ENCODE measurements around the gene YY1.

The YY1 gene

DNA sequence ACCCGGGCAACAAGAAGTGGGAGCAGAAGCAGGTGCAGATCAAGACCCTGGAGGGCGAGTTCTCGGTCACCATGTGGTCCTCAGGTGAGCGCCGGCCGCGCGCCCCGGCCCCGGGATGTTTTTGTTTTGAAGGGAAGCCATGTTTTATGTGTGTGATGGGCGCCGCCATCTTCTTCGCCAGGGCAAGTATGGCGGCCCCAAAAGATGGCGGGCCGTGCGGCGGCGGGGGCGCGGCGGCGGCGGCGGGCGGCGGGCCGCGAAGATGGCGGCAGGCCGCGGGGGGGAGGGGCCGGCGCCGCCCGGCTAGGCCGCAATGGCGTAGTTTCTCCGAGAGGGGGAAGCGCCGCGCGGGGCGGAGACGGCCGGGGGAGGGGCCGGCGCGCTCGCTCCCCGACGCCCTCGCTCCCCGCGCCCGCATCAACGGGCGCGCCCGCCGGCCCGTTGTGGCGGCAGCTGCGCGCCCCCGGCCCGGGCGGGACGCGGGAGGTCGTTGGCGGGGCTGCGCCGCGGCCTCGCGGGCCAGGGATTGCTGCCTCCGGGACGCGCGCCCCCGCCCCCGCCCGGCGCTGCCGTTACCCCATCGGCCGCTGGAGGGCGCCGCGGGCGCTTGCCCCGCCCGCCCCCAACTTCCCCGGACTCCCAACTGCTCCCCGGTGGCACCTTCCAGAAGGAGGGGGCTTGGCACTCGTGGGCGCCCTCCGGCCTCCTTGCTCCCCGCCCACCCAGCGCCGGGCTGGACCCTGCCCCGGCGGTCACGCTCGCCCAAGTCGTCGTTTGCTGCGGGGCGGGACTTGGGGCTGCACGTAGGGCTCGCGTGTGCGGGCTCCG lies 1.1 kb downstream of the YY1 start:
- DNase-seq (ENCODE audit: low spot score) = peak; percentile 95
- peak overlapping the region; percentile 97 to 98 for H3K27ac ChIP-seq
- TF ChIP-seq CTCF (IDR thresholded peaks at IDR 0.05) = peak; percentile 68
- H3K4me3 ChIP-seq = peak overlapping the region; percentile 94

DNA sequence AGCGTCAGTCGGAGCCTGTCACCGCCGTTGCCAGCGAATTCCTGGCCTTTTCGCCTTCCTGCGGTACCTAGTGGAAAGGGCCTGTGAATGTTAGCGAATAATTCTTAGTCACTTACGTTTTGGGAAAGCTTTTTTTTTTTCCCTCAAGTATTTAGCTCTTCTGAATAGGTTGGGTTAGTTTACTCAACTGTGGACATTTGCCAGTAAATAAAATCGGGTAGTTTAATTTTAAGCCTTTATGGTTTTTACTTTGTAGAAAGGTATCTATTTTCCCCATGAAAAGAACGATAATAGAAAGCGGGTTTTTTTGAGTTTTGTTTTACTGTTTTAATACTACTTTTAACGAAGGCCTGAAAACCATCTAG lies 1.7 kb downstream of the YY1 start:
- H3K4me3 ChIP-seq = peak overlapping the region; percentile 94
- DNase-seq (ENCODE audit: low spot score) = no peak
- peak overlapping the region; percentile 97 to 98 for H3K27ac ChIP-seq
- no peak for TF ChIP-seq CTCF (IDR thresholded peaks at IDR 0.05)

DNA sequence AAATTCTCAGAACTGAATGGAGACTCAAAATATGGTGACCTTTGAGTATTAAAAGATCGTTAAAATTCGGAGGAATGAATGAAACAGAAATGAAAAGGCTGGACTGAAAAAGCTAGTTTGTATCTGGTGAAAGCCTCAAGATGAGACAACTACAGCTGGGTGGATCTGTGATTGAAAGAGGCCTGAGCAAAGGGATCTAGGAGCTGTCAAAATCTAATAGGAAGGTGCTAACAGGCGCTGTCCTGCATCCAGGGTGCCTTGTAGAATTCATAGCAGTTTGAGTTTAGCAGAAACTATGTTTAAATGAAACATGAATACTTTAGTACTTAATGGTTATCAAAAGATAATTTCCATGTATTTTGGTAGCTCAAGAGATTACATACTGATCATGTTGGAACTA lies 2.3 kb downstream of the YY1 start:
- Histone ChIP-seq H3K27ac (peak overlapping the region; percentile 97 to 98), H3K4me3 (peak overlapping the region; percentile 94)
- DNase-seq (ENCODE audit: low spot score) = no peak
- TF ChIP-seq CTCF (IDR thresholded peaks at IDR 0.05) = no peak

DNA sequence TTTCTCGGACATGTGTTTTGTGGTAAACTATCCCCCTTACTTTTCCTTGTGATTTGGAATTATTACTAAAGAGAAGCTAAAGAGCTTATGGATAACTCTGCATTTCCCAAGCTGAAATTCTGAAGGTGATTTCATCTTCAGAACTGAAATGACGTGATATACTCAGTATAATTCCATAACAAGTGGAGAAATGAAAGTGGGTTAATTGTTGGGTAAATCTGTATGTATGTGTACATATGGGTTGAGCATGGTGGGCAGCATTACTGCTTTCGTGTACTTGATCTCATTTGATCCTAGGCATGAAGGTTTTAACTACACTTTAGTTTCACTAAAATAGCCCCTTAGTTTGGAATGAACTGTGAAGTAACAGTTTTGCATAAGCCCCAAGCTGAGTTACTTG lies 4.1 kb downstream of the YY1 start:
- peak overlapping the region; percentile 16 for H3K4me3 ChIP-seq
- no peak overlapping the region for H3K27ac ChIP-seq
- no peak for DNase-seq (ENCODE audit: low spot score)
- no peak for TF ChIP-seq CTCF (IDR thresholded peaks at IDR 0.05)

DNA sequence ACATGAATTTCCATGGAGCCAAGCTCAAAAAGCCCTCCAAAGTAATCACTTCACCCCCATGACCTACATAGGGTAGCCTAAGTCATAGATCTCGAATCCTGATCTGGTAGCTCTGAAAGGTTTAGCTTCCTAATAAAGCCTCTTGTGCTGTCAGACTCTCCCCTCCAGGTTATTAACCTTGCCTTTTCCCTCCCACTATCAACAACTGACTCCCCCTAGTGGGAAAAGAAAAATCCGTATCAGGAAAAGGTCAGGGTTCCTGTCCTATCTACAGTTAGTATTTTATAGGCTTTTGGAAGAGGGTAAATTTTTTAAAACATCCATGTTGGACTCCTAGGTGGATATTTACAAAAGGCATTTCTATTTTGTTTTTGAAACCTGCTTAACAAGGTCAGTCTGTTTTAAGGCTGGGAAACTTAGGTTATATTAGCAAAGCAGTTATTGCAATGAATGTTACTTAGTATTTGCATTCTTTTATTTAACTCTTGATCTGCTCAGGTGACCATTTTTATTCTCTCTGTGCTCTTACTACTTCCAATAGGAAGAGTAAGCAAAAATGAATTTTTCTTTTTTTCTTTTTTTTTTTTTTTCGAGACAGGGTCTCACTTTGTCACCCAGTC lies 8.0 kb downstream of the YY1 start:
- TF ChIP-seq CTCF (IDR thresholded peaks at IDR 0.05) = no peak
- peak overlapping the region in 1 of 2 donors; percentile 35 for H3K27ac ChIP-seq
- DNase-seq (ENCODE audit: low spot score) = no peak
- peak overlapping the region; percentile 2 for H3K4me3 ChIP-seq

DNA sequence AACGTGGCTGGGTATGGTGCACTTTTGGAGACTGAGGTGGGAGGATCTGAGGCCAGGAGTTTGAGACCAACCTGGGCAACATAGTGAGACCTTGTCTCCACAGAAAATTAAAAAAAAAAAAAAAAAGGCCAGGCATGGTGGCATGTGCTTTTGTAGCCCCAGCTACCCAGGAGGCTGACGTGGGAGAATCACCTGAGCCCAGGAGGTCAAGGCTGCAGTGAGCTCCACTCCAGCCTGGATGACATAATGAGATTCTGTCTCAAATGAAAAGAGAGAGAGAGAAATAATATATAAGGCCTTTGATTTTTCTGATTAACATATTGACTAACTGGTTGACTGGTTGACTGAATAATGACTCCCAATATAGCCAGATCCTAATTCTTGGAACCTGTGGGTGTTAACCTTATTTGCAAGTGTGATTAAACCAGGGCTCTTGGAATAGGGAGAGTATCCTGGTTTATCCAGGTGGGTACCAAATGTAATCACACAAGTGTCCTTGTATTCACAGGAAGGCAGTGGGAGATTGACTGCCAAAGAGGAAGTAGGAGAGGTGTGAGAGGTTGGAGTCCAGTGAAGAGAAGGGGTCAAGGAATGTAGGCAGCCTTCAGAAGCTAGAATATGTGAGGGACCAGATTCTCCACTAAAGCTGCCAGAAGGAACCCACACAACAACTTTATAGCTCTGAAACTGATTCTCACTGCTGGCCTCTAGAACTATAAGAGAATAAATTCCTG lies 12.0 kb downstream of the YY1 start:
- no peak overlapping the region for H3K4me3 ChIP-seq
- TF ChIP-seq CTCF (IDR thresholded peaks at IDR 0.05) = no peak
- no peak for DNase-seq (ENCODE audit: low spot score)
- H3K27ac ChIP-seq = no peak overlapping the region

Measured in coronary artery (tissue), 2 donors.